ENCODE data around the gene PRXL2B.

DNA sequence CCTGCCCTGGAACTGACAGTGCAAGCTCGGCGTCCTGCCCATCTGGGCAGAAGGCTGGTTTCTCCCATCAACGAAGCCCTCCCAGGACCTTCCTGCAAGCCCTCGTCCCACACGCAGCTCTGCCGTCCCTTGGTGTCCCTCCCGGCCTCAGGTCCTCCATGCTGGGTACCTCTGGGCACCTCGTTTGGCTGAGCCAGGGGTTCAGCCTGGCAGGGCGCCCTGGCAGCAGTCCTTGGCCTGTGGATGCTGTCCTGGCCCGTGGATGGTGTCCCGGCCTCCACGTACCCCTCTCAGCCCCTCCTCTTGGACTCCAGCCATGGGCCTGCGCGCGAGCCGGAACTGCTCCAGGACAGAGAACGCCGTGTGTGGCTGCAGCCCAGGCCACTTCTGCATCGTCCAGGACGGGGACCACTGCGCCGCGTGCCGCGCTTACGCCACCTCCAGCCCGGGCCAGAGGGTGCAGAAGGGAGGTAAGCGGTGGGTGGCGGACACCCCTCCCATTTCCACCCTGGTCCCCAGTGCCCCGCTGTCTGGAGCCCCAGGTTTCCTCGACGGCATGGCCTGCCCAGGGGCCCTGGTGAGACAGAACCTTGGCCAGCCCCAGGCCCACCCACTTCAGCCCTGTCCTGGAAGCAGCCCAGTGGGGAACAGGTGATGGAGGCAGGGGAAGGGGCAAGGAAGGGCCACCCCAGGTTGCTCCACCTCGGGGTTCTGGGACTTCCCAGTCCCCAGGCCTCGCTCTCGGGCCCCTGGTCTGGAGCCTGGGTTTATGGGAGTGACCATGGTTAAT, 26.9 kb upstream of the PRXL2B start:
- TF ChIP-seq CTCF (IDR thresholded peaks at IDR 0.05) (no peak), POLR2A (IDR thresholded peaks at IDR 0.05) (no peak)
